Effector CD4-positive, alpha-beta T cell (primary cell): ENCODE data around the gene MRPL44.

Source experiments
- DNase-seq: peaks from one replicate; pipeline ENCODE4 v3.0.0-alpha.2; 2020
- total RNA-seq: gene quantifications from one replicate; lab custom pipeline; 2026; lab: John Stamatoyannopoulos, UW

The MRPL44 gene
- total RNA-seq = 34.1 reads per million, percentile 59 among the genes with 10 or more reads in this experiment

GRCh38 chr2:223957092-223957851 lies at the start of gene MRPL44:
TSS of gene MRPL44 (plus strand) at chr2:223957463. CDS start at chr2:223957473, 10 bp downstream.
- DNase-seq = peak; percentile 96

DNA sequence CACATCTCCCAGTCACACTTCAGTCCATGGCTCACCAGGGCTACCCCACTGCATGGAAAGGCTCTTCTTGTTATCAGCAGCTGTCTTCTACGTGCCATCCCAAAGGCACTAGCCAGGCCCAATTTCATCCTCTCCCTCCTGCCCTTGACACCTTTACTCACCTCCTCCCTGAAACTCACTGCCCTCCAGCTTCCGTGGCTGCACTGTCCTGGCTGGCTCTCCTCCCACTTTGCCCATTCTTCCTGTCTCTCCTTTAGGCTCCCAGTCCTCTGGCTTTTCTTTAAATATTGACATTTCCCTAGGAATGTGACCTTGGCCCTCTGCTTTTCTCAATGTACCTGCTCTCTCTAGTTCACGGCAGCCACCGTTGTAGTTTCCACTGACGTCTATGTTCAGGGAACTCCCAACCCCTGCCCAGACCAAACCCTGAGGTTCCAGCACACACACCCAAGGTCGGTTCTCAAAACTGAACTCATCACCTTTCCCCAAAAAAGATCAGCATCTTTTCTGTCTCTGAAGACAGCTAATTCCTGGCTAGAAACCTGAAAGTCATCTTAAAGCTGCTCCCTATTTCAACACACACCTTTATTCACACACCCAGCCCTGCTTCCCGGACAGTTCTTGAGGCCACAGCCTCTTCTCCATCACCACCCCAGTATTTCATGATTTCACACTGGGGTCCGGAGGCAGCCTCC lies 48.8 kb upstream of the MRPL44 start:
- no peak for DNase-seq

- DNase-seq = no peak
These were observed 48.1 kb upstream of the MRPL44 start for GRCh38 chr2:223909001-223909741.

- DNase-seq = no peak
These were observed 42.9 kb upstream of the MRPL44 start for GRCh38 chr2:223914324-223914723.

DNA sequence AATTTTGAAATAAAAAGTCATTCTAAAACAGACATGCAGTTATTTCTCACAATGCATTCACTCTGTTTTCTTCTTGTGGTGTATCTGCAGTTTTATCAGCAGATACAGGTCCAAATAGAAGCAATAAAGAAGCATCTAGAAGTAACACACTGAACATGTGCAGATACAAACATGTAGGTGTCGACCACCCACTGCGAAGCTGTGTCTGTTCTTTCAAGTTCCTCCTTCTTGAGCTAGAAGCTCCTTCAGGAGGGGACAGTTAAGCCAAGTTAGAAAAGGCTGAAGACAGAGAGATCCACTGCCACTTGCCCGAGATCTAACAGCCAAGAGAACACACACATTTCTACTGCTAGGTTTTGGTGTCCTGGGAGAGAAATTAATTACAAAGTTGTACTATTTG lies 42.2 kb upstream of the MRPL44 start:
- DNase-seq = no peak

DNA sequence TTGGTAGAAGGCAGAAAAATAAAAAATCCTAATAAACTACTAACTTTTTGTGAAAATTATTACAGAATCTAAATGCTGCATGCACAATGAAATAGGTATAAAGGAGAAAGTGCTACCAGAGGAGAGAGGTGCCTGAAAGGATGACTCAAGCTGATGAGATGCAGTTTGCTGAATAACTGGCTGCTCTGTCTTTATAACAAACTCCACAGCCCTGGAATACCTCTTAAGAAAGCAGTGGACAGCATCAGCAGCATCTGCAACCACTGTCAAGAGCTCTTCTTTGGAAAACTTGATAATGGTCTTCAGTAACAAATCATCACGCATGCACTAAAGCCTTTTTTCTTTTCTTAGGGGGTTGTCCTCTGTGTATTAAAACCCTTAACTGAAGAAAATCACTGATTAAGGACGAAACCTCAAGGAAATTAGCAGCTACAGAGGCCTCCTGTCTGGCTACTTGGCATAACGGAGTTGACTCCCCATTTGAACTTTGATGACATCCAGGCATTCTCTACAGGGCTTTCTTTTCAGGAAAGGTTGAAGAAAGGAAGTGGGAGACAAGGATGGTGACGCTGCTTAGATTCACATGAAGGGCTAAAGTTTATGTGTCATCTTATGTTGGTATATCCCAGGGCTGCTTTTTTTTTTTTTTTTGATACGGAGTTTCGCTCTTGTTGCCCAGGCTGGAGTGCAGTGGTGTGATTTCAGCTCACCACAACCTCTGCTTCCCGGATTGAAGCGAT lies 40.9 kb upstream of the MRPL44 start:
- DNase-seq = no peak

GRCh38 chr2:223918671-223919134 lies 38.6 kb upstream of the MRPL44 start:
- no peak for DNase-seq

DNA sequence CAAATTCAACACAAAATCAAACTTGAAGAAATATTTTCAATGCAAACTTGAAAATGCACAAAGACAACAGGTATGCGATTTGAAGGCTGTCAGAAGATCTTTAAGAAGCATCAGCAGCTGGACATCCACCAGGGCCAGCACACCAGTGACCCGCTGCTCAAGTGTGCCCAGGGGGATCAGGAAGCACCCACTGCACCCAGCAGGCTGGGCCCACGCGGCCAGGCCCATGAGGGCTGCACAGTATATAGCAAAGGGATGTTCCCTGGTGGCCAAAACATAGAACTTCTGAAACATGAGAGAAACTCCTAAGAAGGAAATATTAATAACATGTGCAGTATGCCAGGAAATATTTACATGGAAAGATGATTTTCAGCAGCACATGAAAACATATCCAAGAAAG lies 37.2 kb upstream of the MRPL44 start:
- no peak for DNase-seq

- no peak for DNase-seq
These were observed 36.1 kb upstream of the MRPL44 start for GRCh38 chr2:223921204-223921603.

DNA sequence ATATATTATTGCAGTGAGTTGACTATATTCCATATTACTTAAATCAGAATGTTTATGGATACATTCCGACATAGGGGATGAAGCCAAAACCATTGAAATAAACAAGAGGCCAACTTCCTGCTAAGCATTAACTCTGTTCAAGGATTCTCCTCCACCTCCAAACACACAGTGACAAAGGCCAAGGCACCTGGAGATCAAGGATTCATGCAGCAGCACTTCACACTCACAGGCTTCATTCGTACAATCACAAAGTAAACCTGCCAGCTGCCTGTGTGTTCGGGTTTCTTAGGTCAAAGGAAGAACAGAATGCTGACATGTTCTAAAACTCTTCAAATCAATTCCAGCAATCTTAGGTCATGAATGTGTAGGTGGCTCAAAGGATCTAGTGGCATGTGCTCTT lies 35.0 kb upstream of the MRPL44 start:
- no peak for DNase-seq

- DNase-seq = no peak
These were observed 33.3 kb upstream of the MRPL44 start for GRCh38 chr2:223923976-223924375.

DNA sequence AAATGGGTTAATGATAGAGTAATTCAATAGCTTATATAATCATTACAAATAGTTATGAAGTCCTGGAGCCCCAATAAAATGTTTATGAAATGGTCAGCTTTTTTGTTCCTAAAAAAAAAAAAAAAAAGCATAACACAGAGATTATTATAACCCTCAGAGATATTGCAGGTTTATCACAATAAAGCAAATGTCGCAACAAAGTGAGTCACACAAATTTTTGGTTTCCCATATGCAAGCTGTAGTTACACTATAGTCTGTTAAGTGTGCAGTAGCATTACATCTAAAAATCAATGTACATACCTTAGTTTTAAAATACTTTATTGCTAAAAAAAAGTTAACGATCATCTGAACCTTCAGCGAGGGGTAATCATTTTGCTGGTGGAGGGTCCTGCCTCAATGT lies 32.2 kb upstream of the MRPL44 start:
- DNase-seq = no peak

- no peak for DNase-seq
These were observed 28.9 kb upstream of the MRPL44 start for GRCh38 chr2:223928113-223929006.

DNA sequence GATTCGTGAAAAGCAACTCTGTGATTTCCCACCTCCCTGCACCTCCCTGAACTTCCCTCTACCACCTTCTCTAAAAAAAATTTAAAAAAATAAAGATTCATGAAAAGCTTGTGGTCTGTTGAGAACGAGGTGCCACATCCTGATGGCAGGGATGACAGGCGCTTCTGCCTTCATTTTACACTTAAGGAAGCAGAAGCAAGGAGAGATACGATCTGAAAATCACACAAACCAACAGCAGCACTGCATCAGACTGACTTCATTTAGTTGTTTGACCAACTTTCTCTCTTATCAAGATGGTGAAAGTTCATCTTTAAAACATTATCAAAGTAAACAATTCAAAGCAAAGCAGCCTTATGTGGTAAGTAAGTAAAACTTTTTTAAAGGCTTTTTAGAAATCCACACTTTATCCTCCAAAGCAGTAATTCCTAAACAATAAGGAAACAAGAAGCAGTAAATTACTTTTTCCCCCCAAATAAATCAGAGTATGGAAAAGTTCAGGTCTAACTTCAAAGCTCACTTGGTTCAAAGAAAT lies 27.6 kb upstream of the MRPL44 start:
- DNase-seq = peak; percentile 11

DNA sequence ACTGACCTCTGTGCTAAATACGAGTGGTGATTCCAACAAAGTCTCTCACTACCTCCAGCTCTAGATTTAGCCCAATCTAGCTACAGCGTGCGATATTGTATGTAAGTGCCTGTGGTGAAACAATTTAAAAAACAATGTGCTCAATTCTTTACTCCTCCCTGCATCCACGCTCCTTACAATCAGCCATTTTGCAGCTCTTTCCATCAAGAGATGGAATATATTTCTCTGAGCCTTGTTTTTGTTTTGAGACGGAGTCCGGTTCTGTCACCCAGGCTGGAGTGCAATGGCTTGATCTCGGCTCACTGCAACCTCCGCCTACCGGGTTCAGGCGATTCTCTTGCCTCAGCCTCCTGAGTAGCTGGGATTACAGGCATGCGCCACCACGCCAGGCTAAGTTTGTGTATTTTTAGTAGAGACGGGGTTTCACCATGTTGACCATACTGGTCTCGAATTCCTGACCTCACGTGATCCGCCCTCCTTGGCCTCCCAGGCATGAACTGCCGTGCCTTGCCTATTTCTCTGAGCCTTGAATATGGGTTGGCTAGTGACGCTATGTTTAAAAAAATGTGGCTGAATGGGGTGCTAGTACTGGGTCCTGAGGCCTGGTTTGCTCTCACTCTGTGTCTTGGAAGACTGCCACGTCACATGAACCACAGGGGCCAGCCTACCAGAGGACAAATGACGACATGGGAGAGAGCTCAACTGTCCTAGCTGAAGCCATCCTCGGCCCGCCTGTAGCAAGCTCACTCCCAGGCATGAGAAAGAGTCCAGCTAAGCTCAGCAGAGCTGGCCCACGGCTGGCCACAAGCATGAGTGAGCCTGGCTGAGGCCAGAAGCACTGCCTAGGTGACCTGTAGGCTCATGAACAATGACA lies 26.9 kb upstream of the MRPL44 start:
- no peak for DNase-seq

GRCh38 chr2:223932816-223933800 lies 24.2 kb upstream of the MRPL44 start:
- DNase-seq = no peak

DNA sequence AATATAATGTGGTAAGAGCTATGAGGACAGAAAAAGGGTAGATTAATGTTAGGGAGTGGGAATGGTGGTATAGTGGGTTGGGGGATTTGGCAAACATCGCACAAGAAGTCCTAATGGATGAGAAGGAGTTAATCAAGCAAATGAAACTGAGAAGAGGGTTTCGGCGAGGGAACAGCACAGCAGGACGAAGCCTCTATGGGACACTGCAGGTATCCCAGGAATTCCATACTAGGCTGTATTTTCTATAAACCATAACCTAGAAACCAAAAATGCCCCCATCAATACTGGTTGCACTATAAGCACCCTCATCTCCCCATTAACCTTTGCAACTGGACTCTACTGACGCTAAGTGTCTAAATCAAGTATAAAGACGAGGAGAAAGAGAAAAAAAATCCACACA lies 22.4 kb upstream of the MRPL44 start:
- no peak for DNase-seq

DNA sequence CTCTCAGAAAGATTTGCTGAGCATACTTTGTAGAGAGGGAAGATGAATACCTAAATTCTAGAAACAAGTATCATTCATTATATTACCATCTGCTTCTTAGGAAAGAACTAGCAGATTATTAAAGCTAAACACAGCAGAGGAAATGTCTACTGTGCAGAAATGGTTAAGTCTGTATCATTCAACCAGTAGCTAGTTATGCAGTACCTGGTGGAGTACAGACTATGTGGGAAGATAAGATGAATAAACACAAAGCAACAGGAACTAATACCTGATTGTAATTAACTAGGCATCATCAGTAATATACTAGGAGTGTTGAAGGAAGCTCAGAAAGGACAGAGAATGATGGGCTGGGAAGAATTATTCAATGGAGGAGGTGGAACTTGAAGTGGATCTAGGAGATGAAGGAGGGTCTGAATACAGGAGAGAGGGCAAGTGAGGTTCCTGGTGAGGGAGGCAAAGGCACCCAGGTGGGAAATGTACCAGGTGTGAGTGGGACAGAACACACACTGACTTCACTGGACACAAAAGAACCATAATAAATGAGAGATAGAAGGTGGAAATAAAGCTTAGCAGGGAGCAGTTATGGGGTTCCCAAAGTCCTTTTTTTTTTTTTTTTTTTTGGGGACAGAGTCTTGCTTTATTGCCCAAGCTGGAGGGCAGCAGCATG lies 21.7 kb upstream of the MRPL44 start:
- DNase-seq = no peak
